ENCODE results near the gene LONP2. TPM values are rescaled to one million over a fixed set of nuclear protein-coding genes. Genes with fewer than 3 reads are reported as not detected.

The LONP2 gene
- total and polyA plus RNA-seq, 2 of the 13 experiments (the other 11 are each of a cell fraction or from before 2014, with no cell fraction given), result 39.2 to 63.3 TPM

DNA sequence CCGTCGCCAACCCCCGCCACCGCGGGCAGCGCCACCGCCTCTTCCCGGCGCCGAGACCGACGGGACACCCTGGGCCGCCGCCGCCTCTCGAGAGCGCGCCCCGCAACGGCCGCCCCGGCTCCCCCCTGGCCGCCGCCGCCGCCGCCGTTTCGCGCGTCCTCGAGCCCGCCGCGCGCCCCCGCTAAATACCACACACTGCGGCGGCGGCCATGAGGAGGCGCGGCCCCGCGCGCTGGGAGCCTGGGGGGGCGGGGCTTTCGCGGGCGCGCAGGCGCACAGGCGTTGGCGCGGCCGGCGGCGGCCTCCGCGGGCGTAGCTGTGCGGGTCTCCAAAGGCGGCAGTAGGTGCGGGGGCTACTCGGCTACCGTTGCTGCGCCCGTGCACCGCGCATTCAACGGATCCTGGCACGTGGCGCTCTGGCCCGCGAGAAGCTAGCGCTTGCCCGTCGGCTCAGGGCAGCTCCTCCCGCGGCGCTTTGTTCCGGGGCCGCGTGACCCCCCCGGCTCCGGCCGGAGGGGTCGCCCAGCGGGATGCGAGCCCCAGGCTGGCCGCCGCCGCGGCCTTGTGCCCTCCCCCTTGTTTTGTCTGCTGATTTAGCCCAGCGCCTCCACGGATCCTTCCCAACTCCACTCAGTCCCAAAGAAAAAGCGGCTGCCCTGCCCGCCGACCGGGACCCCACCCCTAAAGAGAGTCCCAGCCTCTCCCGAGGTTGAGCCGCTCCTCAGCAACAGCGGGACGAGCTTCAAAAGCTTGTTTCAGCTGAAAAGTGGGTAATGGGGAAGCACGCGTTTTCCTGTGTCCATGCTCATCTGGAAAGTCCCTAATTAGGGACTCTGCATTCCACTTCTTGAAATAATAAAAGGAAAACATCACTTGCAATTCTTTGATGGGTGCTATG is 141.4 kb downstream of the LONP2 start, which contains the start of gene SIAH1 (continued):
- TF ChIP-seq, protein P1, sequence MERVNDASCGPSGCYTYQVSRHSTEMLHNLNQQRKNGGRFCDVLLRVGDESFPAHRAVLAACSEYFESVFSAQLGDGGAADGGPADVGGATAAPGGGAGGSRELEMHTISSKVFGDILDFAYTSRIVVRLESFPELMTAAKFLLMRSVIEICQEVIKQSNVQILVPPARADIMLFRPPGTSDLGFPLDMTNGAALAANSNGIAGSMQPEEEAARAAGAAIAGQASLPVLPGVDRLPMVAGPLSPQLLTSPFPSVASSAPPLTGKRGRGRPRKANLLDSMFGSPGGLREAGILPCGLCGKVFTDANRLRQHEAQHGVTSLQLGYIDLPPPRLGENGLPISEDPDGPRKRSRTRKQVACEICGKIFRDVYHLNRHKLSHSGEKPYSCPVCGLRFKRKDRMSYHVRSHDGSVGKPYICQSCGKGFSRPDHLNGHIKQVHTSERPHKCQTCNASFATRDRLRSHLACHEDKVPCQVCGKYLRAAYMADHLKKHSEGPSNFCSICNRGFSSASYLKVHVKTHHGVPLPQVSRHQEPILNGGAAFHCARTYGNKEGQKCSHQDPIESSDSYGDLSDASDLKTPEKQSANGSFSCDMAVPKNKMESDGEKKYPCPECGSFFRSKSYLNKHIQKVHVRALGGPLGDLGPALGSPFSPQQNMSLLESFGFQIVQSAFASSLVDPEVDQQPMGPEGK (CRISPR knock-in tag; IDR thresholded peaks at IDR 0.05), result peak; percentile 91
- TF ChIP-seq SOX13 (IDR thresholded peaks at IDR 0.05), result no peak
- peak; percentile 27 to 68; a peak in 2 of 4 replicates for TF ChIP-seq SOX13 (CRISPR knock-in tag; conservative IDR thresholded peaks at IDR 0.05 in 1 of 2, IDR thresholded peaks at IDR 0.05 in 1 of 2)
- TF ChIP-seq TEAD2 (CRISPR knock-in tag; IDR thresholded peaks at IDR 0.05), result no peak
- TF ChIP-seq HMG20A (CRISPR knock-in tag; IDR thresholded peaks at IDR 0.05; ENCODE audit: borderline replicate concordance), result no peak
- TF ChIP-seq TCF12 (IDR thresholded peaks at IDR 0.05), result no peak
- no peak for TF ChIP-seq TCF12 (CRISPR knock-in tag; IDR thresholded peaks at IDR 0.05)
- peak; percentile 61; the same call in 1 of the 2 replicates for TF ChIP-seq RAD21 (CRISPR knock-in tag; IDR thresholded peaks at IDR 0.05)
- TF ChIP-seq ZNF597 (CRISPR knock-in tag; IDR thresholded peaks at IDR 0.05), result no peak
- TF ChIP-seq SMAD1 (CRISPR knock-in tag; IDR thresholded peaks at IDR 0.05; ENCODE audit: borderline replicate concordance, low read depth), result no peak; the same call in 1 of the 2 replicates
- no peak for TF ChIP-seq ZNF83 (CRISPR knock-in tag; IDR thresholded peaks at IDR 0.05; ENCODE audit: borderline replicate concordance)
- no peak for TF ChIP-seq JARID2 (CRISPR knock-in tag; IDR thresholded peaks at IDR 0.05; ENCODE audit: insufficient replicate concordance)
- TF ChIP-seq KLF13 (CRISPR knock-in tag; IDR thresholded peaks at IDR 0.05), result no peak
- TF ChIP-seq SALL1 (CRISPR knock-in tag; IDR thresholded peaks at IDR 0.05), result peak; percentile 80
- TF ChIP-seq, protein P2, sequence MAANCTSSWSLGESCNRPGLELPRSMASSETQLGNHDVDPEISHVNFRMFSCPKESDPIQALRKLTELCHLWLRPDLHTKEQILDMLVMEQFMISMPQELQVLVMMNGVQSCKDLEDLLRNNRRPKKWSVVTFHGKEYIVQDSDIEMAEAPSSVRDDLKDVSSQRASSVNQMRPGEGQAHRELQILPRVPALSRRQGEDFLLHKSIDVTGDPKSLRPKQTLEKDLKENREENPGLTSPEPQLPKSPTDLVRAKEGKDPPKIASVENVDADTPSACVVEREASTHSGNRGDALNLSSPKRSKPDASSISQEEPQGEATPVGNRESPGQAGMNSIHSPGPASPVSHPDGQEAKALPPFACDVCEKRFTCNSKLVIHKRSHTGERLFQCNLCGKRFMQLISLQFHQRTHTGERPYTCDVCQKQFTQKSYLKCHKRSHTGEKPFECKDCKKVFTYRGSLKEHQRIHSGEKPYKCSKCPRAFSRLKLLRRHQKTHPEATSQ (CRISPR knock-in tag; IDR thresholded peaks at IDR 0.05; ENCODE audit: borderline replicate concordance), result no peak
- TF ChIP-seq, protein P3, sequence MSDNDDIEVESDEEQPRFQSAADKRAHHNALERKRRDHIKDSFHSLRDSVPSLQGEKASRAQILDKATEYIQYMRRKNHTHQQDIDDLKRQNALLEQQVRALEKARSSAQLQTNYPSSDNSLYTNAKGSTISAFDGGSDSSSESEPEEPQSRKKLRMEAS (IDR thresholded peaks at IDR 0.05), result peak; percentile 87
- TF ChIP-seq, protein P4, sequence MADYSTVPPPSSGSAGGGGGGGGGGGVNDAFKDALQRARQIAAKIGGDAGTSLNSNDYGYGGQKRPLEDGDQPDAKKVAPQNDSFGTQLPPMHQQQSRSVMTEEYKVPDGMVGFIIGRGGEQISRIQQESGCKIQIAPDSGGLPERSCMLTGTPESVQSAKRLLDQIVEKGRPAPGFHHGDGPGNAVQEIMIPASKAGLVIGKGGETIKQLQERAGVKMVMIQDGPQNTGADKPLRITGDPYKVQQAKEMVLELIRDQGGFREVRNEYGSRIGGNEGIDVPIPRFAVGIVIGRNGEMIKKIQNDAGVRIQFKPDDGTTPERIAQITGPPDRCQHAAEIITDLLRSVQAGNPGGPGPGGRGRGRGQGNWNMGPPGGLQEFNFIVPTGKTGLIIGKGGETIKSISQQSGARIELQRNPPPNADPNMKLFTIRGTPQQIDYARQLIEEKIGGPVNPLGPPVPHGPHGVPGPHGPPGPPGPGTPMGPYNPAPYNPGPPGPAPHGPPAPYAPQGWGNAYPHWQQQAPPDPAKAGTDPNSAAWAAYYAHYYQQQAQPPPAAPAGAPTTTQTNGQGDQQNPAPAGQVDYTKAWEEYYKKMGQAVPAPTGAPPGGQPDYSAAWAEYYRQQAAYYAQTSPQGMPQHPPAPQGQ (CRISPR knock-in tag; IDR thresholded peaks at IDR 0.05; ENCODE audit: borderline replicate concordance), result no peak
- TF ChIP-seq ZNF317 (CRISPR knock-in tag; IDR thresholded peaks at IDR 0.05), result peak; percentile 57; the same call in 1 of the 2 replicates
- 0 out of 2 replicates have a peak, but pooled peaks have one; percentile 20 for TF ChIP-seq PAF1 (CRISPR knock-in tag; IDR thresholded peaks at IDR 0.05)
- peak; percentile 28; the same call in 1 of the 2 replicates for TF ChIP-seq RXRA (CRISPR knock-in tag; IDR thresholded peaks at IDR 0.05)
- TF ChIP-seq IKZF1 (IDR thresholded peaks at IDR 0.05), result no peak
- no peak for TF ChIP-seq DPF2 (CRISPR knock-in tag; IDR thresholded peaks at IDR 0.05; ENCODE audit: borderline replicate concordance, low read depth)
- peak; percentile 74; the same call in 1 of the 2 replicates for TF ChIP-seq KAT7 (CRISPR knock-in tag; IDR thresholded peaks at IDR 0.05; ENCODE audit: borderline replicate concordance)
- TF ChIP-seq POLR2AphosphoS5 (IDR thresholded peaks at IDR 0.05; ENCODE audit: low read depth, low read length), result peak; percentile 79
